Cerebellar nuclear complex (tissue), 1 donor: ENCODE measurements around the gene LDB3.

Source experiments
- DNase-seq, 2 experiments: peaks; one replicate each; lab custom pipeline; 2025; lab: John Stamatoyannopoulos, UW

LDB3 gene

GRCh38 chr10:86651631-86652331 lies 16.5 kb upstream of the LDB3 start:
- DNase-seq, result no peak

GRCh38 chr10:86652361-86653202 lies 15.7 kb upstream of the LDB3 start:
- no peak for DNase-seq

GRCh38 chr10:86653379-86653778 lies 14.9 kb upstream of the LDB3 start:
- DNase-seq, result no peak

- no peak for DNase-seq
Measured at GRCh38 chr10:86653987-86654386, 14.3 kb upstream of the LDB3 start.

GRCh38 chr10:86654411-86655172 lies 13.7 kb upstream of the LDB3 start, which contains the start of gene OPN4:
Gene OPN4, plus strand, starts transcription at chr10:86654547. Its CDS starts 237 bp downstream, at chr10:86654784.
- no peak for DNase-seq

GRCh38 chr10:86655173-86655540 lies 13.2 kb upstream of the LDB3 start:
- DNase-seq, result no peak

GRCh38 chr10:86655596-86655995 lies 12.7 kb upstream of the LDB3 start:
- no peak for DNase-seq

- no peak for DNase-seq
Measured at GRCh38 chr10:86657011-86657395, 11.3 kb upstream of the LDB3 start.

GRCh38 chr10:86657396-86658011 lies 10.8 kb upstream of the LDB3 start:
- no peak for DNase-seq

- DNase-seq, result no peak
Measured at GRCh38 chr10:86658261-86658741, 10.0 kb upstream of the LDB3 start.

- no peak for DNase-seq
Measured at GRCh38 chr10:86658751-86659150, 9.6 kb upstream of the LDB3 start.

- no peak for DNase-seq
Measured at GRCh38 chr10:86659161-86659691, 9.1 kb upstream of the LDB3 start.

GRCh38 chr10:86659721-86660453 lies 8.4 kb upstream of the LDB3 start:
- DNase-seq, result no peak

- no peak for DNase-seq
Measured at GRCh38 chr10:86661161-86662025, 6.9 kb upstream of the LDB3 start.

GRCh38 chr10:86662186-86663045 lies 5.9 kb upstream of the LDB3 start:
- DNase-seq, result no peak

- DNase-seq, result no peak
Measured at GRCh38 chr10:86663046-86663345, 5.3 kb upstream of the LDB3 start.

GRCh38 chr10:86663576-86664339 lies 4.6 kb upstream of the LDB3 start:
- no peak for DNase-seq
